HG03135 (cell line): ENCODE data around the gene SPACA1.

Experiments
- ATAC-seq: cut with Tn5 transposase; IDR thresholded peaks from one replicate; pipeline ENCODE4 v1.9.1; 2021; ENCODE audit warnings: mild to moderate bottlenecking, moderate library complexity; ENCODE audit not compliant: unreplicated experiment

Gene SPACA1

GRCh38 chr6:88089708-88090107 is 42.1 kb downstream of the SPACA1 start:
- ATAC-seq: no peak

GRCh38 chr6:88105741-88106340 is 58.2 kb downstream of the SPACA1 start:
- no peak for ATAC-seq

- no peak for ATAC-seq
Measured at GRCh38 chr6:88107241-88107640, 59.6 kb downstream of the SPACA1 start.

- no peak for ATAC-seq
Measured at GRCh38 chr6:88111991-88112390, 64.3 kb downstream of the SPACA1 start.

- ATAC-seq: no peak
Measured at GRCh38 chr6:88114838-88115237, 67.2 kb downstream of the SPACA1 start.

- no peak for ATAC-seq
Measured at GRCh38 chr6:88115307-88115706, 67.7 kb downstream of the SPACA1 start.

- no peak for ATAC-seq
Measured at GRCh38 chr6:88116276-88116675, 68.6 kb downstream of the SPACA1 start.
